Stimulated activated CD8-positive, alpha-beta memory T cell treated with anti-CD3 and anti-CD28 coated beads, Interleukin-7, amount 100 ng/mL, for 24 hours (primary cell): ENCODE data around the gene RFT1.
"Not testable (repeated sequence)": the region's sequence is repeated elsewhere in the genome, so short reads cannot be mapped to it uniquely, and the experiment has no call there.

Source experiments
- DNase-seq: peaks from one replicate; pipeline ENCODE4 v3.0.0-alpha.2; 2020; ENCODE audit warnings: low read depth

RFT1 gene

DNA sequence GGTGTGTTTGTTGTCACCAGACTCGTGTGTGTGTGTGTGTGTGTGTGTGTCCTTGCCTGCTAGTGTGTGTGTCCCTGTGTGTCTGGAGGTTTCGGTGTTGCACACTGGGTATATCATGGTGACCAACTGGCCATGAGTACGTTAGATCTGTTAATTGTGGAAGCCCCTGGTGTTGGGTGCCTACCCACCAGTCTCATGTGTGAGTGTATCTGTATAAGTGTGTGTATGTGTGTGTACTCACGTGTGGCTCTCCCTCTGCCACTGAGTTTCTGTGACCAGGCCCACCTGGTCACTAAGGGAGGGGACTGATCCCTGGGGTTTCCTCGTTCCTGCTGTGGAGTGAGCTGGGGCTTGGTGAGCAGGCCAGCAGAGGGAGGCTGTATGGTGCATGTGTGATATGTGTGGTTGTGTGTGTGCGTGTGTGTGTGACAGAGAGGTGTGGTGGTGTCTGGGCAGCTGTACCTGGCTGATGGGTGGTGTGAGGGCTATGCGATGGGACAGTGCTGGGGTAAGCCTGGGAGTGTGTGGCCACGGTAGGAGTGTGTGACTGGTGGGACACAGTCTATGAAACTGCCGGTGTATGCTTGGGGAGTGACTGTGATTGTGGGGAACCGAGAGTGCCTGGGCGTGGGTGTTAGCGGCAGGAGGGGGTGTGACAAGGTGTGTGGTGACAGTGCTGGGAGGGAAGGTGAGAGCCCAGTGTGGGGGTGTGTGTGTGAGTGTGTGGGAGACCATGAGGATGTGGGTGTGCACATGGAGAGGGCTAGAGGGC lies 32.6 kb upstream of the RFT1 start:
- no peak for DNase-seq

GRCh38 chr3:53161820-53162671 lies 31.8 kb upstream of the RFT1 start:
- no peak for DNase-seq

DNA sequence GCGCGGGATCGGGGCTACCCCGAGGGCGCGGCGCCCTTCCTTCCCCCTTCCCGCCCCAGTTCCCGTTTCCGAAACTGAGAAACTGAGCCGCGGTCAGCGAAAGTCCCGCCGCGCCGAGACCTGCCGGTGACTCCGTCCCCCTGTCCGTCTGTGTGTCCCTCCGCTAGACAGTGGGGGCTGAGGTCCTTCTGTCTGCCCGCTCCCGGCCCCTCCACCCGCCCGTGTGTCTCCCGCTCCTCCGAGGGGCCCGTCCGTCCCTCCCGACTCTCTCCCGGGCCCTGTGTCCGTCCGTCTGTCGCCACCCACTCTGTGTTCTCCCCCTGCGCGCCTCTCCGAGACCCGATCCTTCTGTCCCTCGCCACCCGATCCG lies 31.2 kb upstream of the RFT1 start:
- DNase-seq = no peak

- peak; percentile 43 for DNase-seq
These were observed 30.6 kb upstream of the RFT1 start, which contains the start of gene PRKCD for GRCh38 chr3:53160660-53161449. Gene PRKCD, plus strand, starts transcription at chr3:53161209. Its CDS starts 17,214 bp downstream, at chr3:53178423.

DNA sequence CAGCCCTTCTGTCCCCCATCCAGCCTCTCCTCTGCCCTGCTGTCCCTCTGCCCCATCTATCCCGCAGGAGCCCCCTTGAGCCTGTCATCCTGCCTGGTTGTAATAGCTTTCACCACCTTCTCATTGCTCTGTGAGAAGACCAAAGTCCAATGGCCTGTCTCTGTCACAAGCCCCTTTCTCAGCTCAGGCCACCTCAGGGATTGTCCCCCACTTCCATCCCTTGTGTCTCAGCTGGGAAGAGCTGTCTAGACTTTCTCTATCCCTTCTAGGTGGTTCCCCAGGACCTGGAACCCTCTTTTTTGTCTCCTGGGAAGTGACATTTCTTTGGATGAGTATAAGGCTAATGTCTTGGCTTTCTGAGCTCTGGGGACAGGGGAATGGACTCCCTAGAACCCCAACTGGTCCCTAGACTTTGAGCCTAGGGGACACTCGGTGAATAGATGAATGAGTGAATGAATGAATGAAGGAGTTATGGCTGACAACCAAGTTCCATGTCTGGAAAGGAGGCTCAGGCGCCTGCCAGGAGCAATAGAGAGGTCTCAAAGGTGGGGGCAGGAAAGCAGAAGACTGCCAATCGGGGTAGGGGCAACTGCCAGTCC lies 29.9 kb upstream of the RFT1 start:
- DNase-seq = no peak

DNA sequence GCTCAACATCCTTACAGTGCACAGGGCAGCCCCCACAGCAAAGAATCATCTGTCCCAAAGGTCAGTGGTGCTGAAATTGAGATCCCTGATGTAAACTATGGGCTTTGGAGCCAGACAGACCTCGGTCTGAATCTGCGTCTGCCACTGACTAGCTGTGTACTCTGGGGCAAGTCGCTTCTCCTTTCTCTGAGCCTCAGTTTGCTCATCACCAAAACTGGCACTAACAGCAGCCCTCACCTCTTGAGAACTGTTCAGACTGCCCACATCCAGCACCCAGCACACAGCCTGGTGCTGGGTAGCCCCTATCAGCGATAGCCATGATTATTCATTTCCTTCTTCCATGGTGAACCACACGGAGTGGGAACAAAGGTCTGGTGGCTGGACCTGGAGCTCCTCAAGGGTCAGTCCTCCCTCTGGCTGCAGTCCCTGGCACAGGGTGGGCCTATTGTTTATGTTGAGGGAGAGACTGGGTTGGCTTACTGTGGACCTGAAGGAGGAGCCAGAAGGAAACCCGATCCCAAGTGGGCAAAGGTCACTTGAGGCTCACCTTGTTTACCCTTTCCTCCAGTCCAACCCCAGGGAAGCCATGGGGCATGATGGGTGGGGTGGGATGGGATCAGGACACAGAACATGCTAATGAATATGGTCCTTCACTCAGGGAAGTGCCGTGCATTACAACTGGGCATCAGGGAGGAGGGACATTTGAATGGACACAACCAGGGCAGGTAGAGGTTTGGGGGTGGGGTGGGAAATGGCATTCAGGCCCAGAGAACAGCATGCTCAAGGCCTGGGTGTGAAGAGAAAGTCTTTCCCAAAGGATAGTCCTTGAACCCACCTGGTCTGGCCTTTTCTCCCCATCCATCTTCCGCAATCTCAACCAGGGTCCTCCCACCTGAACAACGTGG lies 29.2 kb upstream of the RFT1 start:
- no peak for DNase-seq

DNA sequence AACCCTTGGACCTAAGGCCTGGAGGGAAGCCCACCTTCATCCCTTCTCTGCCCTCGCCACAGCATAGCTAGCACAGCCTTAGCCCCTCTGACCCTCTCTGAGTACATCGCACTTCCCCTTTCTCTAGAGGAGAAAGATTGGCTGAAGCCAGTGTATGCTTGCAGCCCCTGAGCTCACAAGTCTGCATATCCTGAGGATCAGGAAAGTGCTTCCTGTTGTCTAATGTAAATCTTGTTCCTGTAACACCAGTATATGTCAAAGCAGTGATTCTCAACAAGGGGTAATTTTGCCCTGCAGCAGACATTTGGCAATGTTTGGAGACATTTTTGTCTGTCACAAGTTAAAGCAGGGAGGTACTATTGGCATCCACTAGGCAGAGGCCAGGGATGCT lies 28.5 kb upstream of the RFT1 start:
- DNase-seq = no peak

DNA sequence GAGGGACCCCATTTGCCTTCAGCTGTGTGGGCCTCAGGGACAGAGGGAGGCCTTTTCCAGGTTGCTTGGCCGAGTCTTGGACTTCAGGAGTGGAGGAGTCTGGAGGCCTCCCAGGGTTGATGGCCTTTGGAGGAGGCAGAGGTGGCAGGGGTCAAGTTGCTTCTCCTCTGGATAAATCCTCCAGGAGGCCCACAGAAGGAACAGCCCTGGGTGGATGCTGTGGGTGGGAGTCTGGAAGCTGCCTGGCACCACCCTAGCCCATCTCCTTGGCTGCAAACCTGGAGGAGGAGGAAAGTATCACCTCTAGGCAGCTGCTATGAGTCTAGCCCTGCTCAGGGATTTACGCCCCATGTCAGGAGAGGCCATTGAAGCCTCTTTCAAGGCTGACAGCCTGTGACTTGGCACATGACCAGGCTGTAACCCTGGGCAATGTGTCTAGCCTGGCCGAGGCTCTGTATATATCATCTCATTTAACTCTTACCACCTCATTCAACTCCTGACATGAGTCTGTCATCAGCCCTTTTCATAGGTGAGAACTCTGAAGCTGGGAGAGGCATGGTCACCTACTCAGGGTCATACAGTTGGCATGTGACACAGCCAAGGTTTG lies 27.8 kb upstream of the RFT1 start:
- DNase-seq = no peak

DNA sequence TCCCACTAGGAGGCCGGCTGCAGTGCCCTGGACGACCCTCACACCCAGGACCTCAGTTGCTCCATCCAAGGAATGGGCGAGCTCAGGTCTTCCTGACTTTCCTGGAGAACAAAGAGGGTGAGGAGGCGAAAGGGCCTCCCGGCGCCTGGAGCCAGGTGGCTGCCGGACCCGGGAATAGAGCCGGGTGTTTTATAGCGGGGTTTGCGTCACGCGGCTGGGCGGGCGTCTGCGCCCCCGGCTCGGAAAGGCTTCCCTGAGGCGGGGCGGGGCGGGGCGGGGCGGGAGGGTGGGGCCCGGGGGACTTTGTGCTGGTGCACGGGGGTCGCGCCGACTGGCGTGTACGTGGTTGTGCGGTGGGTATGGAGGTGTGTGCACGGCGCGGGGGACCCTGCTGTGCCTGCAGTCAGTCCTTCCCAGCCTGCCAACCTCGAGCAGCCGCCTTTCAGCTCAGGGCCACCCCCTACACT lies 26.2 kb upstream of the RFT1 start:
- DNase-seq = no peak

- no peak for DNase-seq
These were observed 25.5 kb upstream of the RFT1 start for GRCh38 chr3:53155760-53156159.

DNA sequence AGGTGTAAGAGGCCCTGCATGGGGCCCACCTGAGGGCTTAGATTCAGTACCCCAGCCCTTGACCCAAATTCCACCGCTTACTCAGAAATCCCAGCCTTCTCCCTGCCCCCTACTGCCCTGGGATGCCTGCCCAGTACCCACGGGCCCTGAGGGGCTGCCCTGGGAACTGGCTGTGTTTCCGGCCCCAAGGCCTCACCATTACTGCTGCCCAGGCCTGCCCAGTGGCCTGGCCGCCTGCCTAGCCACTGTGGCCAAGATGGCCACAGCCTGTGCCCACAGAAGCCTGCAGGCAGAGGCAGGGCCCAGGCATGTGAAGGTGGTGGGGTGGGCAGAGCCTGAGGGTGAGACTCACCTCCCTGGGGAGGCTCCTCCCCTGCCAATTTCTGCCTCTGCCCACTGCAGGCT lies 24.6 kb upstream of the RFT1 start:
- no peak for DNase-seq

- DNase-seq = no peak
These were observed 23.7 kb upstream of the RFT1 start for GRCh38 chr3:53153980-53154379.

DNA sequence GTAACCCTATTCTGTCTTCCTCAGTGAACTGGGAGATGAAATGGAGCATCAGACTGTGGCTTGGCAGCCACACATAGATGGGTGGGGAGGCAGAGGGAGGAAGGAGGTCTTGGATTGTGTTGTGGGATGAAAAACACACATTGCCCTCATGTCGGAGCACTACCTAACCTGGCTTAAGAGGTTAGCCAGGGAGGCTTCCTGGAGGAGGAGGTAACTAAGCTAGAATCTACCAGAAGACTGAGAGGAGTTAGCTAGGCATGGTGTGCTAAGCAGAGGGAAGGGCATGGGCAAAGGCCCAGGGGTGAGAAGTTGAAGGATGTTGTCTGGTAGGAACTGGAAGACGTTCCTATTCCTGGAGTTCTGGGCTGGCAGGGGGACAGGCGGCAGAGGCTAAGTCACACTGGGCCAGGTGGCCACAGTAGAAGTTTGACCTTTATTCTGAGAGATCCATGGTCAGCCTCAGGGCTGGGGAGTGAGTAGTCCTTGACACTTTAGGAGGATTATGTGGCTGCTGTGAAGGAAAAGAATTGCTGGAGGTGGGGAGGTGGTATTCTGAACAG lies 23.1 kb upstream of the RFT1 start:
- no peak for DNase-seq

- no peak for DNase-seq
These were observed 21.8 kb upstream of the RFT1 start for GRCh38 chr3:53151870-53152660.

DNA sequence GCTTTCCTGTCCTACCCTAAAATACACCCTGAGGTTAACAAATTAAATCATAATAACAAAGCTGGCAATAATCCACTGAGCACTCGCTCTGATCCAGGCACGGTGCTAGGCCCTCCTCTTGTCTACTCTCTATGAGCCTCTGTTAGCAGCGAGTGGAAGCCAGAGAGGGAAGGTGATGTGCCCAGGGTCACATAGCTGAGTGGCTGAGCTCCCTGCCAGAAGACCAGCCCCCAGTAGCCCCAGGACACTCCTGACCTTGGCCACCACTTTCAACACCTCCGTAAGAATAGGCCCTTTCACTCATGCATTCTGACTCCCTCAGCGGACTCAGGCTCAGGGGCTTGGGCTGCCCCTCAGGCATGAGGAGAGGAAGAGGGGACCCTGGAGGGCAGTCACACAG lies 21.2 kb upstream of the RFT1 start:
- no peak for DNase-seq

GRCh38 chr3:53151086-53151438 lies 20.8 kb upstream of the RFT1 start:
- DNase-seq = not testable (repeated sequence)

- no peak for DNase-seq
These were observed 20.2 kb upstream of the RFT1 start for GRCh38 chr3:53150247-53151085.

DNA sequence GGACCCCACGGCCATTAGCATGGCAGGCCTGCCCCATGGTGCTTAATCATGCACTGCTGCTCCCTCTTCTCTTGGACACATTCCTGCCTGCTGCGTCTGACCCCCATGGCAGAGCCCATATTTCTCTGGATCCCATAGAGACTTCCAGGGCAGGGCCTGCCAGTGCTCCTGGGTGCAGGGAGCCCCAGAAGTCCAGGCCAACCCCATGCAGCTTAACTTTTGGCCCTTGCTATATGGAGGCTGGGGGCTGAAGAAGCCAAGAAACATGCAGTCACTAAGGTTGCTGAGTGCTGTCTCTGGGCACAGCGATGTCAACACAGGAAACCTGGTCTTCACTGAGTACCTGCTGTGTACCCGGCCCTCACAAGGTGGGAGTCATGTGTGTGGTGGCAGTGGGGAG lies 19.5 kb upstream of the RFT1 start:
- DNase-seq = no peak
